Measurements from ENCODE around the gene HS3ST2. TPM values are rescaled to one million over a fixed set of nuclear protein-coding genes. Genes with fewer than 3 reads are reported as not detected.
"Not testable (repeated sequence)": the region's sequence is repeated elsewhere in the genome, so short reads cannot be mapped to it uniquely, and the experiment has no call there.

HS3ST2 gene
- total RNA-seq, 1 donor from 2014 or later: 0.26 TPM

GRCh38 chr16:22814711-22815105 lies 746 bp downstream of the HS3ST2 start:
- peak overlapping the region; percentile 49 for H3K4me3 ChIP-seq (ENCODE audit: low read depth, low read length)
- no peaks in the 10 kb centered on the region for H3K36me3 ChIP-seq (ENCODE audit: control insufficient read depth, insufficient read depth, low read length)
- no peaks in the 10 kb centered on the region for H3K27me3 ChIP-seq (ENCODE audit: control insufficient read depth, insufficient read depth, low read length)
- no peak for TF ChIP-seq CTCF (IDR thresholded peaks at IDR 0.05; ENCODE audit: insufficient read depth, low read length, severe bottlenecking)
- FAIRE-seq (no peak), DNase-seq (ENCODE audit: low read depth) (peak; percentile 32)

GRCh38 chr16:22815863-22816262 lies 1.9 kb downstream of the HS3ST2 start:
- Histone ChIP-seq H3K36me3 (ENCODE audit: control insufficient read depth, insufficient read depth, low read length) (no peaks in the 10 kb centered on the region), H3K4me3 (ENCODE audit: low read depth, low read length) (no peak overlapping the region), H3K27me3 (ENCODE audit: control insufficient read depth, insufficient read depth, low read length) (no peaks in the 10 kb centered on the region)
- TF ChIP-seq CTCF (IDR thresholded peaks at IDR 0.05; ENCODE audit: insufficient read depth, low read length, severe bottlenecking): no peak
- DNase-seq (ENCODE audit: low read depth): no peak
- peak; percentile 36 for FAIRE-seq

- DNase-seq (ENCODE audit: low read depth) (peak; percentile 84), FAIRE-seq (no peak)
- Histone ChIP-seq H3K27me3 (ENCODE audit: control insufficient read depth, insufficient read depth, low read length) (no peaks in the 10 kb centered on the region), H3K36me3 (ENCODE audit: control insufficient read depth, insufficient read depth, low read length) (no peaks in the 10 kb centered on the region), H3K4me3 (ENCODE audit: low read depth, low read length) (no peak overlapping the region)
- no peak for TF ChIP-seq CTCF (IDR thresholded peaks at IDR 0.05; ENCODE audit: insufficient read depth, low read length, severe bottlenecking)
These were observed 2.5 kb downstream of the HS3ST2 start for GRCh38 chr16:22816475-22816874.

GRCh38 chr16:22818736-22819135 lies 4.8 kb downstream of the HS3ST2 start:
- H3K4me3 ChIP-seq (ENCODE audit: low read depth, low read length); DNase-seq (ENCODE audit: low read depth); FAIRE-seq; H3K27me3 ChIP-seq (ENCODE audit: control insufficient read depth, insufficient read depth, low read length); H3K36me3 ChIP-seq (ENCODE audit: control insufficient read depth, insufficient read depth, low read length): not testable (repeated sequence)

GRCh38 chr16:22838681-22839080 lies 24.7 kb downstream of the HS3ST2 start:
- Histone ChIP-seq H3K27me3 (ENCODE audit: control insufficient read depth, insufficient read depth, low read length) (no peaks in the 10 kb centered on the region), H3K4me3 (ENCODE audit: low read depth, low read length) (no peak overlapping the region), H3K36me3 (ENCODE audit: control insufficient read depth, insufficient read depth, low read length) (no peaks in the 10 kb centered on the region)
- FAIRE-seq (no peak), DNase-seq (ENCODE audit: low read depth) (no peak)
- TF ChIP-seq CTCF (IDR thresholded peaks at IDR 0.05; ENCODE audit: insufficient read depth, low read length, severe bottlenecking): no peak

GRCh38 chr16:22842031-22842430 lies 28.1 kb downstream of the HS3ST2 start:
- DNase-seq (ENCODE audit: low read depth); FAIRE-seq: not testable (repeated sequence)

GRCh38 chr16:22843122-22843521 lies 29.2 kb downstream of the HS3ST2 start:
- Histone ChIP-seq H3K36me3 (ENCODE audit: control insufficient read depth, insufficient read depth, low read length) (no peaks in the 10 kb centered on the region), H3K27me3 (ENCODE audit: control insufficient read depth, insufficient read depth, low read length) (no peaks in the 10 kb centered on the region), H3K4me3 (ENCODE audit: low read depth, low read length) (no peak overlapping the region)
- TF ChIP-seq CTCF (IDR thresholded peaks at IDR 0.05; ENCODE audit: insufficient read depth, low read length, severe bottlenecking): no peak
- DNase-seq (ENCODE audit: low read depth): no peak
- FAIRE-seq: no peak

More at GRCh38 chr16:22842031-22842430, 28.1 kb downstream of the HS3ST2 start:
- not testable (repeated sequence) for H3K36me3 ChIP-seq (ENCODE audit: control insufficient read depth, insufficient read depth, low read length); H3K27me3 ChIP-seq (ENCODE audit: control insufficient read depth, insufficient read depth, low read length); H3K4me3 ChIP-seq (ENCODE audit: low read depth, low read length)
